Epithelial cell of prostate (primary cell): Measurements from ENCODE around the gene DCDC1.
A peak's percentile ranks its signal among the peaks of the same experiment; 100 is the strongest.
"Not testable (repeated sequence)": the region's sequence is repeated elsewhere in the genome, so short reads cannot be mapped to it uniquely, and the experiment has no call there.

Source experiments
- DNase-seq: peaks from one replicate; pipeline ENCODE4 v3.0.0-alpha.2; 2011; ENCODE audit warnings: low read depth, low spot score
- H3K27ac ChIP-seq: fragments of 450-650 bp; 2 replicates; pipeline ENCODE4 v1.5.1; 2017; ENCODE audit warnings: mild to moderate bottlenecking

Gene DCDC1

DNA sequence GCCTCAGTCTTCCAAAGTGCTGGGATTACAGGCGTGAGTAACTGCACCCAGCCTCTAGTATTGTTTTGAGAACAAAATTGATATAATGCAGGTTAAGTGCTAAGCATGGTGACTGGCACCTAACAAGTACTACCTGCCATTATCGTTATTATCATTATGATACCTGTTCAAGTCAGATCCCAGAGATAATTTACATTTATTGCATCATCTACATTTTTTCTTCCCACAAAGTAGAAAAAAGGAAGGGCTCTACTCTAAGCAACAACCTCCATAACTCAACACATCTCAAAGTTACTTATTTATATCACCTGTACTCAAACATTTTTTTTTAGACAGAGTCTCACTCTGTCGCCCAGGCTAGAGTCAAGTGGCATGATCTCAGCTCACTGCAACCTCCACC is 42.1 kb downstream of the DCDC1 start:
- DNase-seq, result no peak
- no peak overlapping the region for H3K27ac ChIP-seq

GRCh38 chr11:31326470-31327148 is 42.9 kb downstream of the DCDC1 start:
- DNase-seq, result no peak
- H3K27ac ChIP-seq, result no peak overlapping the region

DNA sequence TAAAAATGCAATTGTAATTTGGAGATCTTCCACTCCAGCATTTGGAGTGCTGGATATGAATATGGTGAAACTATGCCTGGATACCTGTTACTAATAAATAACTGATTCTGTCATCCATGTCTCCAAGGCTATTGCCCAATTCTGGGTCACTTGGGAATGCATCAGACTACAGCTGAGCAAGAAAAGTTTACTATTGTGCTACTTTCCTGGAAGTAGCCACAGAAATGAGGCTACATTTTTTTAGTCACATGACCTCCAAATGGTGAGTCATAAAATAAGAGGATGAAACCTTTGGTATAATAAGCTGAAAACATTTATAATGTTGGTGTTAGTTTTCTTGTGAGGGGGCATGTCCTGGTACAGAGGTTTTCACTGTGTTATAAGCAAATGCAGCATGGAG is 44.4 kb downstream of the DCDC1 start:
- DNase-seq, result peak; percentile 51
- no peak overlapping the region for H3K27ac ChIP-seq

DNA sequence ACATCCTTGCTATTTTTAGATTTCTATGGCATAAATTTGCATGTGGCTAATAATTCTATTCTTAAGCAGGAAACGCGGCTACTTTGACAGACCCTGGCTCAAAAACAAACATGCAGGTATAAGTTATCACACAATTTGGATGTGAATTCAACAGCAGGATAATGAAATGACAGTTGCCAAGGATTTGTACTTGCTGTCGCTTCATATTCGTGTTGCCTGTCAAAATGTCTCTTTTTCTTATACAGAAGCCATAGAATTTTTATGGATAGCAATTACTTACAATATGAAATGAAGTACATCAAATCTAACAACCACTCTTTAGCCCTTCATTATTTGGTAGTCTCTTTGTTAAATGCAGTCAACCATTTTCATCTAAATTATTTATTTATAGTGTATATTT is 46.4 kb downstream of the DCDC1 start:
- DNase-seq, result no peak
- no peak overlapping the region for H3K27ac ChIP-seq

GRCh38 chr11:31321494-31321893 is 48.0 kb downstream of the DCDC1 start:
- not testable (repeated sequence) for DNase-seq, H3K27ac ChIP-seq

GRCh38 chr11:31303644-31304180 is 65.8 kb downstream of the DCDC1 start:
- no peak overlapping the region for H3K27ac ChIP-seq
- DNase-seq, result no peak

GRCh38 chr11:31301549-31302510 is 67.7 kb downstream of the DCDC1 start:
- no peak overlapping the region for H3K27ac ChIP-seq
- DNase-seq, result no peak

GRCh38 chr11:31295308-31295707 is 74.2 kb downstream of the DCDC1 start:
- DNase-seq, result no peak
- no peak overlapping the region for H3K27ac ChIP-seq

DNA sequence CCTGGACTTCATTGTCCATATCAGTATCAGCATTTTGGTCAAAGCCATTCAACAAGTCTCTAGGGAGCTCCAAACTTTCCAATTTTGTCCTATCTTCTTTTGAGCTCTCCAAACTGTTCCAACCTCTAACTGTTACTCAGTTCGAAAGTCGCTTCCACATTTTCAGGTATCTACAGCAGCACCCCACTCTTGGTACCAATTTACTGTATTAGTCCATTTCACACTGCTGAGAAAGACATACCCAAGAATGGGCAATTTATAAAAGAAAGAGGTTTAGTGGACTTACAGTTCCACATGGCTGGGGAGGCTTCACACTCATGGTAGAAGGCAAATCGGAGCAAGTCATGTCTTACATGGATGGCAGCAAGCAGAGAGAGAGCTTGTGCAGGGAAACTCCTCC is 96.0 kb downstream of the DCDC1 start:
- not testable (repeated sequence) for DNase-seq, H3K27ac ChIP-seq

GRCh38 chr11:31267720-31268119 is 101.8 kb downstream of the DCDC1 start:
- no peak for DNase-seq
- no peak overlapping the region for H3K27ac ChIP-seq

DNA sequence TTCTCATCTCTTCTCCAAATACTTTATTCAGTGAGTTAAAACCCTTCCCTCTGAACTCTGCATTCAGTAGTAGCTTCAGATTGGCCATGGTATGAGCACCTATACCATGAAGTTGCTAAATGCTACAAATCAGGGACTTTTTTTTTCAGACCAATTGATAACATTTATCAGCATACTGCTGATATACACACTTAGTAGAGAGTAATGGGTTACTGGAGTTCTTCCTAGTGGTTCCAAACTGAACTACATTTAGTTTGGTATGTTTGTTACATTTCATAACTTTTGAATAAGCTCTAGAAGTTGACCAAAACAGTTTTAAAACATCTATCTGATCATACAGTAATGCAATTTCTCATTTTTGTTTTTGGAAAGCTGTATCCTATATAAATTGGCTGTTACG is 104.7 kb downstream of the DCDC1 start:
- H3K27ac ChIP-seq, result no peak overlapping the region
- no peak for DNase-seq

GRCh38 chr11:31262761-31263160 is 106.8 kb downstream of the DCDC1 start:
- no peak for DNase-seq
- H3K27ac ChIP-seq, result no peak overlapping the region

DNA sequence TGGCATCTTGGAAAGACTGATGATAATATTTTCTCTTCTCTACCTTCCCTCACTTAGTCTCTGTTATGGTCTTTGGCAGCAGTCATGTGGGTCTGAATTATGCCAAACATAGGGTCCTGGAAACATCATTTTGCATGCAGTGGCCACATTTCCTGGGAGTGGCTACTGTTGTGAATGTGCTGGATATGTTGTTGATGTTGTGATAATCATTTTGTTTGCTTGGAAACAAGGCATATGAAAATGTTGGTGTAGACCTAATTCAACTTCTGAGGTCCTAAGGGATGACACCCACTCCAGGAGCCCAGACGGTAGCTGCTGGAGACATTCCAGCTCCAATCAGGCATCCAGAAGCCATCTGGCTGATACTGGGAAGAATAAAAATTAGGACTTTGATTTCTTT is 109.7 kb downstream of the DCDC1 start:
- H3K27ac ChIP-seq, result no peak overlapping the region
- no peak for DNase-seq

- H3K27ac ChIP-seq, result no peak overlapping the region
- DNase-seq, result peak; percentile 69
Observed at GRCh38 chr11:31254415-31254814, 115.1 kb downstream of the DCDC1 start.

DNA sequence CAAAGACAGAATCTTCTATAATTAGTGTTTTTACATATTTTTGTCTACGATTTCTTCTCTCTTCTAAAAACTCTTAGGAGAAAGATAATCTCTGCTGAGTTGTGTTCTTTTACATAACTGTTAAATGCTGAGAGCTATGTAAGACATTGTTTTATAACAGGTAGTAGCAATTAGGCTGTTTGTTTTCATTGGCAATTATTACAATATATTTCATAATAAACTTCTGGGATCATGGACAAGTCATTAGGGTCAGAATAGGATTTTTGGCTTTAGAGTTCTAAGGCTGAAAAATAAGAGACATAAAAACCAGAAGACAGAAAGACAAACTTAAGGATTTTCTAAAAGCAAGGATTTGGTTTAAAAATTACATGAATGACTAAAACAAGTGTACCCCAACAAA is 120.8 kb downstream of the DCDC1 start:
- no peak overlapping the region for H3K27ac ChIP-seq
- no peak for DNase-seq

DNA sequence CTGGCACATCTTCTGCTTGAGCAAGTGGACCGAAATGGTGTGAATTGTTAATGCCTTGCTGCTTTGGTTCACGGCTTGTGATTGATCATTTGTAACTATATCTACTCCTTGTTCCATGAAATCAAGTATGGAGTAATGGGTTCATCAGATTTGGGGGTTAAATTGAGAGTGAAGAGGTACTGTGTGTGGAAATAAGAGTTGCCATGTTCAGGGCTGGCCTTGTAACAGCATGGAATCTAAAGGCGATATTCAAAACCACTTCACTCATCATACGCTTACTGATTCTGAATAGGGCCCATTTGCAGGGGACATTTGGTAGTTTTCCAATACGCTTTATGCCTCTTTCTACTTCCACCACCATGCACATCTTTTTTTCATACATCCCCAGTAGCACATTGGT is 122.2 kb downstream of the DCDC1 start:
- H3K27ac ChIP-seq, result no peak overlapping the region
- no peak for DNase-seq

DNA sequence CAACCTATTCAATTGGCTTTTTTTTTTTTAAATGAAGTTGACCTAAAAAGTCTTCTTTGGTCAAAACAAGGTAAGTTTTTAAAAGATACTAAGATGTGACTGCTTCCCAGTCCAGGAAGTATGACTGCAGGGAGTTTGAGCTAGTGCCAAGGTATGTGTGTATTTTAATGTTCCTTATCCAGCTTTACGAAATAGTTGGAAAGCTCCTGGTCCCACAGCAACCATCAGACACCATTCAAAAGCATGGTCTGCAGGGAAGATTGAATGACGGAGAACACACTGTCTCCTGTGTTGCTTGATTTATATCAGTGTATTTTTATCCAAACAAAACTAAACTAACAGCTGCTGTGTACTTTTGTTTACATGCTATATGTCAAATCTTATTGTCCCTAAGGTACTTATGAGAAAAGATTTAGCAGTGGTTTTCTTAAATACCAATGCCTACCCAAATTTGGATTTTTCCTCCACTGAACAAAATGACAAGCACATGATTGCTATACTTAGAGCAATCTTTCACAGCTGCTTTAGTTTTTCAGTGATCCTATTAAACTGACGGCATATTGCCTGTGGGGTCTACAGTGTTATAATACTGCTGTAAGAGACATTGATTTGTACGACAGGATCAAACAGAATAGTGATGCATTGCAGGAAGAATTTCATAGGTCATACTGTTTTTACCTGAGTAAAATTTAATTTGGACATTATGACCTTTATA is 122.9 kb downstream of the DCDC1 start:
- no peak for DNase-seq
- H3K27ac ChIP-seq, result no peak overlapping the region

DNA sequence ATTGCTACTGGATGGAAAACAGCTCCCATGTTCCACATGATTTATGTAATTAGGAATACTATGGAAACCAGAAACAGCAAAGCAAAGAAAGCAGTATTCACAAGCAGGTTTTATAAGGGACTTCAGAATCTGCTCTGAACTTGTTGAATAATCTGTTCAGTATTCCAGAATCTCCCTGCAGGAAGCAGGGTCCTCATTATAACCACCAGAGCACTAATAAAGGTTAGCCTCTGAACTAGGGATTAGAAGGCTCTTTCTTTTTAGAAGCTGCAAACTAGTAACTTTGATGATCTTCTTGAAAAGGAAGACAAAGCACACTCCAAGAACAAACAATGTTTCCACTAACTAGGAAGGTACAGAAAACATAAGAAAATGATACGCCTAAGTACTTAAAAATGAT is 125.8 kb downstream of the DCDC1 start:
- H3K27ac ChIP-seq, result no peak overlapping the region

DNA sequence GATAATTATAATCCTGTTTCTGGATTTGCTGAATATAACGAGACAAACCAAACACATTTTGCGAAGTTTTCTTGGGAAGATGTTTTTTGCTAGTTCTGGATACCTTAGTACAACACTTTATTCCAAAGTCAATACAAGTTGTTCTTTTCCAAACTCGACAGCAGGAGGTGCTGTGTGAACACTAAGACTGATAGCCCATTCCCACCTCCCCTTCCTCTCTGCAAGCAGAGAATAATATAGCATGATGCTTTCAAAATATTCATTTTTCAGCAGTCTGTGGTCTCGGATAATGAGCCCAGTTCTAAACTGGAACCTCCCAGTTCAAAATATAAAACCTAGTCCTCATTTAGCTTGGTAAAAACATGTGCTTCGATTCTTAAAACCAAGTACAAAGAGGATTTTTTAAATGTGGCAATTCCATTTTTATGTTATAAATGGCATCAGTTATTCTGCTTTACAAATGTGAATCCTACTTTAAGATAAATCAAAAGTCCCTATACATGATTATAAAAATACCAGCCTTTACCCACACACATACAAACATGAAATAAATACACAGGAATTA is 129.1 kb downstream of the DCDC1 start:
- no peak overlapping the region for H3K27ac ChIP-seq
- DNase-seq, result peak; percentile 14

More for the DNA sequence above, 125.8 kb downstream of the DCDC1 start:
- no peak for DNase-seq
